ENCODE data around the gene ARHGEF4.

DNA sequence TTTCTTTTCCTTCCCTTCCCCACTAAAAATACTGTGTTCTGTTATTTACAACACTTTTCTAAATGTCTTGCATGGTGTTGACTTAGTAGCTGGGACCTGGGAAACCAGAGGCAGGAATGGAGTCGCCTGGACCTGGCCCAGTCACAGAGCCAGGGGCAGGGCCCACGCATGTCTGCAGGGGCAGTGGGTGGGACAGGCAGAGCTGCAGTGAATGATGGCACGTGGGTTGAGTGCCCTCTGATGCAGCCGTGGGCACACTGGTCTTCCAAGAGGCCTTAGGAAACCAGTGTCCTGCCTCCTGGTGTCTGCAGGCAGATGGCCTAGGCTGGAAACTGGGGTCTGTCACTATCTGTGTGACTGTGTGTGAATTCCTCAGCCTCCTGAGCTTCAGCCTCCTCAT lies 46.8 kb downstream of the ARHGEF4 start:
- TF ChIP-seq, protein P1, sequence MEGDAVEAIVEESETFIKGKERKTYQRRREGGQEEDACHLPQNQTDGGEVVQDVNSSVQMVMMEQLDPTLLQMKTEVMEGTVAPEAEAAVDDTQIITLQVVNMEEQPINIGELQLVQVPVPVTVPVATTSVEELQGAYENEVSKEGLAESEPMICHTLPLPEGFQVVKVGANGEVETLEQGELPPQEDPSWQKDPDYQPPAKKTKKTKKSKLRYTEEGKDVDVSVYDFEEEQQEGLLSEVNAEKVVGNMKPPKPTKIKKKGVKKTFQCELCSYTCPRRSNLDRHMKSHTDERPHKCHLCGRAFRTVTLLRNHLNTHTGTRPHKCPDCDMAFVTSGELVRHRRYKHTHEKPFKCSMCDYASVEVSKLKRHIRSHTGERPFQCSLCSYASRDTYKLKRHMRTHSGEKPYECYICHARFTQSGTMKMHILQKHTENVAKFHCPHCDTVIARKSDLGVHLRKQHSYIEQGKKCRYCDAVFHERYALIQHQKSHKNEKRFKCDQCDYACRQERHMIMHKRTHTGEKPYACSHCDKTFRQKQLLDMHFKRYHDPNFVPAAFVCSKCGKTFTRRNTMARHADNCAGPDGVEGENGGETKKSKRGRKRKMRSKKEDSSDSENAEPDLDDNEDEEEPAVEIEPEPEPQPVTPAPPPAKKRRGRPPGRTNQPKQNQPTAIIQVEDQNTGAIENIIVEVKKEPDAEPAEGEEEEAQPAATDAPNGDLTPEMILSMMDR (IDR thresholded peaks at IDR 0.05), result no peak
- no peak for TF ChIP-seq POLR2A (IDR thresholded peaks at IDR 0.05)

Data from esophagus squamous epithelium (tissue), 4 donors.